ENCODE measurements around the gene DGCR6L.
"Not testable (repeated sequence)": the region's sequence is repeated elsewhere in the genome, so short reads cannot be mapped to it uniquely, and the experiment has no call there.

Gene DGCR6L

DNA sequence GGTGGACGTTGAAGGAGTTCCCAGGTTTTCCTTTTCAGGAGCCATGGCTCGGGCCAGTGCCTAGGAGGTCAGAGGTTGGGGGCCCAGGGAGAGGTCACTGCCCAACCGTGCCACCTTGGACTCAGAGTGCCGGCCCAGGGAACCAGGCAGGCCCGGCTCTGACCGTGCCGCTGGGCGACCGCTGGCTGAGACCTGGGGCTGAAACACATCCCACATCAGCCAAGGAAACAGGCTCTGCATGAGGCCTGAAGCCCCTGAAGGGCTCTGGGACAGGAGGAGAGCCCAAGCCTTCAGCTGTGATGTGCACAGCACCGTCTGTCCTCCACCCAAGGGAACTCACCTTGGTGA lies 29.8 kb downstream of the DGCR6L start:
- DNase-seq, result no peak

DNA sequence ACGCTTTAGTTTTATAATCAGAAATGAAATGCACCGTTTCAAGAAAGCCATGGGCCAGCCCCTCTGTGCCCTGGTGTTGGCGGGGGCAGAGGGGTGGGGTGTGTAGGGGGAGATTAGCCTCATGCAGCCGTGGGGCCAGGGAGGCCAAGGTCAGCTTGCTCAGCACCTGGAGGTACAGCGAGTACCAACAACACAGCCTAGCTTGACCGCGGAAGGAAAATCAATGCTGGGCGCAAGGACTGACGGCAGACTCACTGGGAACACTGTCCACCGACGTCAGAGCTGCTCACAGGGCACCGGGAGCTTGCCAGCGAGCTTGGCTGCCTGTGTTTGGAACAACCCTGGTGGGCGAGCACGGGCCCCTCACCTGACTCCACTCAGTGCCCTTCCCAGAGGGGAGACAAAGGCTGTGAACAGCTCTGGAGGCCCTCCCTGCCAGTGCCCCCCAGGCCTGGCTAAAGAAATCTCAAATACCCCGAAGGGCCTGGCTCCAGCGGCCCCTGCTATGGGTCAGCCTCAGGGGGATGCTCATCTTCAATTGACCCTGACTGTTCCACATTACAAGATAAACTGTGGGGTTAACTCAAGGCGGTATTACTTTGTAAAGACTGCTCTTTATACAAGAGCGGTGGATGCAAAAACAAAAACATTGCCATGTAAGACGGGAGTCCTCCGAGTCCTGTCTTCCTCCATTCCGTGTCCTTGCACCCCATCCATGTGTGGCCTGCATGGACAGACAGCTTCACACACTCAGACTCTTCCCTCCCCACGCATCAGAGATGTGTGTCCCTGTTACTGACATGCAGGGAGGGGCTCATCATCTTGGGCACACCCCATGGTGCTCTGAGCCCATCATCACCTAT lies 30.4 kb downstream of the DGCR6L start:
- DNase-seq, result not testable (repeated sequence)

DNA sequence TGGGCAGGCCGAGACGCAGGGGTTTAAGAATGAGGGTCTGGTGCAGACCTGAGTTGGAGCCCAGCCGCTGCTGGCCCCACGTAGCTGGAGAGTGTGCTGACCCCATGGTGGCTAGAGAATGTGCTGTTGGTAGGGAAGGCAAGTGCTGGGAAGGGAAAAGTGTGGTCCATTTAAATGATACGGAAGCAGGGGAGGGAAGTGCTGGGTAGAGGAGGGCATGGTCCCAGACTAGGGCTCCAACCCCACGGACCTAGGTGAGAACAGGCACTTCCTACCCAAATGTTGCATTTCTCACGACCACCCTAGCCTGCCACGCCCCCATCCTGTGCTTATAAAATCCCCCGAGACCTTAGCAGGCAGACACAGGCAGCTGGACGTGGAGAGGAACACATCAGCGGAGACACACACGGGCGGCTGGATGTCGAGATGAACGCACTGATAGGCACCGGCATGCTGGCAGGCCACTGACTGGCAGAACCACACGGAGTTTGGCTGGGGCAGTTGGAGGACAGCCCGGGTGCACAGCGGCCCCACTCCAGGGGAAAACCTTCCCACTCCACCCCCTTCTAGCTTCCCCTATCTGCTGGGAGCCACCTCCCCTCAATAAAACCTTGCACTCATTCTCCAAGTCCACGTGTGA lies 33.0 kb downstream of the DGCR6L start:
- DNase-seq, result not testable (repeated sequence)

DNA sequence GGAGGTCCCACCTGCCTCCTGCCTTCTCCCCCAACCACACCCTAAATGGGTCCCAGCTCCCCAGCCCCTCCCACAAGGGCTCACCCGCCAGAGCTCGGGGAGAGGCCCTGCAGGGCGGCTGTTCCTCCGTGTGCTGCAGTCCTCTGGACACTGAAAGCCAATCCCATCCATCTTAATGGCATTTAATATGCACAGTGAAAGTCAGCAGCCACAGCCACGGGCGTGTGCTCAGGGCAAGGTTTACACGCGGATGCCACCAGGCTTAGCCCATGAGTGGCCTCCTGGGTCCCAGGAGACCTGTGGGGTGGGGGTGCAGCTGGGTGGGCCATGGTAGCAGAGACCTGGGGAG lies 33.6 kb downstream of the DGCR6L start:
- not testable (repeated sequence) for DNase-seq

DNA sequence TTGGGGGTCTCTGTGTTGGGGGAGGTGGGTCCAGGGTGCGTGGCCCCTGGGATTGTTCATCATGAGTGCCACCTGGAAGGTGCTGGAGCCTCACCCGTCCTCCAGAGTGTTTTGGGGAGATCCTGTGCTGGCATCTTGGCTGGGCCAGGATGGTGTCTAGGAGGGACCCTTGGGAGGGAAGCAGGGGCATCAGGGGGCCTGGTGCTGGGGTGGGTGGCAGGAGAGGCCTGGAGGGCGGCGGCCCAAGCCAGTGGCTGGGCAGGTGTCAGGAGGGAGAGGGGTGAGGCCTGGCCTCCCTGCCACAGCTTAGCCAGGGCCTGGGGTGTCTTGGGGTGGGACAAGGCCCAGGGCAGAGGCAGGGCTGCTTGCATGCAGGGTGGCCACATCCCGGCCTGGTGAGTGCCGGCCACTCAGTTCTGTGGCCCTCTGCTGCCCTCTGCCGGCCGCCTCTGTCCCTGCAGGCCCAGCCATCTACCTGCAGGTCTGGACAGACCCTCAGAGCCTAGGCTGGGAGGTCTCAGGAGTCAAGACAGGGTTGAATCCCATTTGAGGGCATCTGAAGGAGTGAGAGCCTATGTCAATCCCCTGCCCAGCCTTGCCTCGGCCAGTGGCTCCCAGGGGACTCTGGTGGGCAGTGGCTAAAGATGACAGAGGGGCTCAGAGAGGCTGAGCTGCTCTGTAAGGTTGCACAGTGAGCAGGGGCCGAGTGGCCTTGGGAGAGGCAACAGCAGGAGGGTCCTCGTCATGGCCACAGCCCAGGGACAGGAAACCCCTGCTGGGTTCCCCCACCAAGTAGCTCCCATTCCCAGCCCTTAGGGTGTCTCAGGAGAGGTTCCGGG lies 34.2 kb downstream of the DGCR6L start:
- DNase-seq, result not testable (repeated sequence)

DNA sequence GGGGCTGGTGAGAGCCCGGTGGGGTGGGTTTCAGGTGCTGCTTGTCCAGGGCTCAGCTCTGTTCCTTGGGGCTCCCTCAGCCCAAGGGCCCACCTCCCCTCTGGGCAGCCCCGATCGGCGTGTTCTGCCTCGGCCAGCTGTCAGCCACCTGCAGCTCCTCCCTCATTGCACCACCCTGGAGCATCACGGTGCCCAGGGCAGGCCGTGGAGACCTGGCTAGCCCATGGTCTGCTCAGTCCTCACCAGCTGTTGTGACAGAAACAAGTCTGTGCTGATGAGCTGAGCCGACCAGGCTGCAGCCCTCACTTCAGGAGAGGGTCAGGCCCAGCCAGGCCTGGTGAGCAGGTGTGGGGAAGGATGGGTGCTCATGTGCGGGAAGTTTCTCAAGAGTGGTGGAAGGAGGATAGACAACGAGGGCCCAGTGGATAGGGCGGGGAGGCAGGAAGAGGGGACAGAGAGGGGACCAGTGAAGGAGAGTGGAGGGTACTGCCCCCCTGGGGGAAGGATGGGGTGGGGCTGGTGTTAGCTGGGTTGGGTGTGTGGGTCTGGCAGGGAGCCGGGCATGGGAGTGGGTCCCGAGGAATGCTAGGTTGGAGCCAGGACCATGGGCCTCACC lies 35.3 kb downstream of the DGCR6L start:
- no peak for DNase-seq

DNA sequence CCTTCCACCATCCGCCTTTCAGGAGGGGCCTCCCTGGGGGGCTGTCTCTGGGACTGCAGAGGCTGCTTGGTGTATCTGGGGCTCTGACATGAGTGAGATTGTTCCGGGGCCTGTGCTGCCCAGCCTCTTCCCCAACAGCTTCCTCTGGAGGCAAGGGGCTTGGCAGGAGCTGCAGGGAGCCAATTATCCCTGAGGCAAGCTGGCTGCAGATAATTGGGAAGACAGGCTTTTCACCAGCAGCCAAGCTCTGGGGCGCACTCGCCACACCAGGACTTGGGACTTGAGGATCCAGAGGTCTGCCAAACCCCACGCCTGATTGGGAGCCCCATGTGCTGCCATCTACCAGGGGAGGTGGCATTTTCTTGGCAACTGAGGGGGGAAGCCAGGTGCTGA lies 36.2 kb downstream of the DGCR6L start:
- DNase-seq, result no peak

DNA sequence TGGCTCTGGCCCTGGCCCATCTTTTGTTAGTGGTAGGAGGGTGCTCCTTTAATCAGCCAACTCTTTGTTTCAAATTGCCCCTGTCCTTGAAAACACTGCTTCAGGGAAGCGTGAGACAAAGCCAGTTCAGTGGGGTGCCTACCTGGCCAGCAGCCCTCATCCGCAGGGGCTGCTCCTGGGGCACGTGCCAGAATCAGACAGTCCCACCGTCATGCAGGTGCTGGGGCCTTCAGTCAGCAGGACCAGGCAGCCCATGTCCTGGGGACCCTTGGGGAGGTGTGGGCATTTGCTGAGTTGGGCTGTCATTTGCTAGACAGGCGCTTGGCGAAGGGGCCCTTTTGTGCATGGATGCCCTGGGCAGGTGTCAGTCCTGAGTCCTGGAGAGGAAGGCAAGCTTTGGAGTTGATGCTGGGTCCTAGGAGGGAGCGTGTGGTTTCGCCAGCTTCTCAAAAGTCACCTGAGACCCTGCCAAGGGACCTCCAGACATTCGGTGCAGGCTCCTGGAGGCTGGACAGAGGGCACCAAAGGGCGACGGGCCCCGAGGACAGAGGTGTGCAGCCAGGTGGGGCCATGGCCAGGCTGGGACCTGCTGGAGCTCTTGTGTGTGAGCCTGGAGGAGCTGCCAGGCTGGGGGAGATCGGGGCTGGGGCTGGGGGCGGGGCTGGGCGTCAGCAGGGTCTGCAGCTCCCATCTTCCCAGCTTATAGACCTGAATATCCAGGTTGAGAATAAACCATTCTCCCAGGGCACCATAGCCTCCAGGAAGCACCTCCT lies 36.8 kb downstream of the DGCR6L start:
- DNase-seq, result no peak

DNA sequence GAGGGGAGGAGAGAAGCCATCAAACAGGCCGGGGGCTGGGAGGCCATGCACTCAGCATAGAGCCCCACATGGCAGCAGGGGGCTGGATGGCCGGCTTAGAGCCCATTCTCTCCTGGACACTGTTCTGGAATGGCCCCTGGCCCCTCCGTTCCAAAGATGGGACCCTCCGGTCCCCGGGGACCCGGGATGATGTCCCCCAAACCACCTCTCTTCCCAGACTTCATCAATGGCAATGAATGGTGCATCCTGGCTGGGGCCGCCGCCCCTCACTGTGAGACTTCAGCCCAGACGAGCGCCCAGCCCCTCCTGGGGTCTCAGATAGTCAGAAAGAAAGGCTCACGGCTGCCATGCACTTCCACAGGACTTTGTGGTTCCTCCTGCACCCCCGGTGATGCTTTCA lies 38.0 kb downstream of the DGCR6L start:
- no peak for DNase-seq

DNA sequence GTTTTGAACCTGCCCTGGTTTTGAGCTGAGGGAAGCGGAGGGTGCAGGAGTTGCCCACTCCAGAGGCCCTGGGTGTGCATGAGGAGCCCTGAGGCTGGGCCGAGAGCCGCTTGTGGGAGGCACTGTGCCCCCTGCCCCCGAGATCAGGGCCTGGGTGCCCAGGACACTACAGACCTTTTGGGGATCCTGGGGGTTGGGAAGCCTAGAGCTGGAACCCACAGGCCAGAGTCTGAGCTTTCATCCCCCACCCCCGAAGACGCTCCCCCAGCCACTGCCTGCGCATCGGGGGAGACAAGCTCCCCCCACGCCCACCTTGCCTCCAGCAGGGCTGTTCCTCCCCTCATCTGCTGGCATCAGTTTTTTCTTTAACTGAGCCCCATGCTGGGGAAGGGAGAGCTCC lies 38.4 kb downstream of the DGCR6L start:
- DNase-seq, result not testable (repeated sequence)

DNA sequence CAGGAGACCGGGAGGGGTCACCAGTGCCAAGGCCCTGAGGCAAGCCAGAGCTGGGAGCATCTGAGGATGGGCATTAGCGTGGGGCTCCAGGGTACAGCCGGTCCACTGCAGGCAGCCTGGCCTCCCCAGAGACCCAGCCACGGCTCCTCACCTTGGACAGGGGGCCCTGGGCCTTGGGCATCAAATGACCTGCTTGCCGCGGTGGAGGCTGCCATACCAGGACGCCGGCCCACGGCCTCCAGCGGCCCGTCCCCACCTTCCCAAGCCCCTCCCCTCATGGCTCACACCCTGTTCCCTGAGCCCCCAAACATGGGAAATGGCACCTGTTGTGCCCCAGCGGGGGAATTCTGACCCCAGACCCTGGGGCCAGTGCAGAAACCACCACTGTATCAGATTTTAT lies 39.0 kb downstream of the DGCR6L start:
- DNase-seq, result no peak

DNA sequence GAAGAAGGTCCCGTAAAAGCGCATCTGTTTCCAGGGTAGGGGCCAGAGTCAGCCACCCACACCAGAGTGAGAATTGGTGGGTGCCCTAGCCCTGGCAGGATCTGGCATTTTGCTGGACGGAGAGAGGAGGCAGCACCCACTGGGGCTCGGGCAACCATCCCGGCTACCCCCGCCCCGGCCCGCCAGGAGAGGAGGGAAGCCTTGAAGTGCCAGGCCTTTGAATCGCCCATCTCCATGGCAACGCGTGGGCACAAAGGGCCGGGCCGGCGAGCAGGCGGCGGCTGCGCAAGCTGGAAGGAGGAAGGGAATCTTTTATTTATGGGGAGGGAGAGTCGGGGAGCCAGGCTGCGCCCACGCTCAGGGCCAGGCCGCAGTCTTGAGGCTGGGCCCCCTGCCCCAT lies 39.7 kb downstream of the DGCR6L start:
- DNase-seq, result not testable (repeated sequence)

DNA sequence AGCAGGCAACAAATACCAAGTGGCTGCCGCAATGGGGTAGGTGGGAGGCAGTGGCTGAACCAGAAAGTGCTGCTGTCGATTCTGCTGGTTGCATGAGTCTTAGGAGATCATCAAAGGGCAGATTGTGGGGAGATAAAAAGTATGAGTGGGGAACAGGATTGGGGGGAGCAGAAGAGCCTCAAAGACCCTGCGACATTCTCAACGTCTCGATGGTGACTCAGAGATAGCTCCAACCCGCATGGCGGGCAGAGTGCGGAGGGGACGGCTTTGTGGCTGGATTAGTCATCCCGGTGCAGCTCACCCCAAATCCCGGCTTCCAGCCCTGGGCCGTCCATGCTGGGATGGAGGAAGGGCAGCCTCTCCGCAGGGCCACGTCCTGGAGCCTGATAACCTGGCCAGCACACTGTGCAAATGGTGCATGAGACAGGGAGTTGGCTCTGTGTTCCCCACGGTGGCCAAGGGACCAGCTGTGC lies 40.2 kb downstream of the DGCR6L start:
- DNase-seq, result no peak

DNA sequence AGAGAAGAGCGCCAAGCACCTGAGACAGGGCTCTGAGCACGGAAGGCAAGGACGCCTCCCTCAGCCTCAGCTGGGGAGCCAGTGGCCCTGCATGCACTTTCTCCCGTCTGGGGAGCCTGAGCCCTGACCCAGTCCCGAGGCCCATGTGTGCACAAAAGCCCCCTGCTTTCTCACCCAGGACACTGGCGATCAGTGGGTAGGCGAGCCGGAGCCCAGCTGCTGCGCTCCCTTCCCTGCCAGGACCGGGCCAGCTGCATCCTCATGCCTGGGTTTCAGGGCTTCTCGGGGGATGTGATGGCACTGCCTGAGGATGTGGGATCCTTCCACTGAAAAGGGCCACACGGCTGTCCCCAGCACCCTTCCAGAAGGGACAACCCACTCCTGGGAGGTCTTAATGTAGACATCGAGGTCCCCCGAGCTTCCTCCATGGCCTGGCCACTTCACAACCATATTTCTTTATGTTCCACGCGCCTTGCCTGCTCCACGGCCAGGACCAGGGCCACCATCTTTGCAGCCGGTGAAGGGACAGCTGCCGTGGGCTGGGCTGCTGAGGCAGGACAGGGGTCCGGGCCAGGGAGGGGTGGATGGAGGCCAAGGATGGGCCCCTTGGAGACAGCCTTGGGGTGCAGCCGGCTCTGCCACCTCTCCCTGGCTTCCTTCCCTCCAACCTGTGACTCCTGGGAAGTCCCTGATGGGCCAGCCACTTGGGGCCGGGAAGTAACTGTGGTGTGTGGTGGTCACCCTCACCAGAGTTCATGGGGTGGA lies 41.0 kb downstream of the DGCR6L start:
- DNase-seq, result not testable (repeated sequence)

DNA sequence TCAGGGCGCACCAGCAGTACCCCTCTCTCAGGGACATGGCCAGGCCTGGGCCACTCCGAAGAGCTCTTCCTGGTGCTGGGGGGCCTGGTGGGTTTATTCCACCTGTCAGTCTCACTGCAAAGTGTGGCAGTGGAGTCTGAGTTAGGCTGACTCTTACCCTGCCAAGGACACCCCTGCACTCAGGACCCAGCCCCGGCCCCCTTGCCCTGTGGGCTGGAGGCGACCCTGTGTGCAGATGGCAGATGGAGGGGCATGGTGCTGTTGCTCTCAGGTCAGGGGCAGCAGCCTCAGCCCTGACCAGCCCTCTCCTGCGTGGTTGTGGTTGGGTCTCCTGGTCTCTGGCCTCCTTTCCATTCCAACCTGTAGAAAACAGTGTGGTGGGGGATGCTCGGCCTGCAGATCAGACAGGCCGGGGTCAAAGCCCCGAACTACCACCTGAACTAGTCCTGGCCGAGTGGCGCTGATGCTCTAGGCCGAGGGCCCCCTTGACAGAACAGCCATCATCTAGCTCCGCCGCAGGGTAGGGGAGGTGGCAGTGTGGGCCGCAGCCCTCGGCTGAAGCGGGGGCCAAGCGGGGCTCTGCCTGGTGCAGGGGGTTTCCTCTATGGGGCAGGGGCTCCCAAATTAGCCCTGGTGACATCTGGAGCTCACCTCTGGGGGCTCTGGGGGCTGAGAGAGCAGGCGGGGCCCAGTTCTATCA lies 41.8 kb downstream of the DGCR6L start:
- DNase-seq, result not testable (repeated sequence)

DNA sequence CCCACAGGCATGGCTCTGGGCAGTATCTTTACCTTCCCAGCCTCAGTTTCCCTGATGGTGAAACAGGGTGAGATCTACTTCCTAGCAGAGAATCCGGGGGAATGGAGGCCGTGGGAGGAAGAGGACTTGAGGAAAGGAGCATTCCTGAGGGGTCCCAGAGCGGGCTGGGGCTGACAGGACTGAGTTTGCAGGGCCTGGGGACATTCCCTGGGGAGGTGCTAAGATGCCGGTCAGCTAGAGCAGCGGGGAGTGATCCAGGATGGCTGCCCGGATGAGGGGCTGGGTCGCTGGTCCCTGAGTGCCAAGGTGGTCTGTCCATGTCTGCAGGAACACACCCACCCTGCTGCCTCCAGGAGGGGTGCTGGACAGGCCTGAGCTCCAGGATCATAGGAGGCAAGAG lies 43.4 kb downstream of the DGCR6L start:
- no peak for DNase-seq

DNA sequence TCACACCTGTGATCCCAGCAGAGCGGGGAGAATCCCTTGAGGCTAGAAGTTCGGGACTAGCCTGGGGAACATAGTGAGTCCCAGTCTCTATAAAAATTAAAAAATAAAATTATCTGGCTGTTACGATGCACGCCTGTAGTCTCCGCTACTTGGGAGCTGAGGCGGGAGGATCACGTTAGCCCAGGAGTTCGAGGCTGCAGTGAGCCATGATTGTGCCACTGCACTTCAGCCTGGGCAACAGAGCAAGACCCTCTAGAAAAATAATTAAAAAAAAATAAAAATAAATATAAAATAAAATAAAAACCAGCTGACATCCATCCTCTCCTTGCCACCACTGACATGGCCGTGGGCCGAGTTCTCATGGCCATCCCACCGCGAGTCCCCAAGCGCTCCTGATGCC lies 44.0 kb downstream of the DGCR6L start:
- no peak for DNase-seq

DNA sequence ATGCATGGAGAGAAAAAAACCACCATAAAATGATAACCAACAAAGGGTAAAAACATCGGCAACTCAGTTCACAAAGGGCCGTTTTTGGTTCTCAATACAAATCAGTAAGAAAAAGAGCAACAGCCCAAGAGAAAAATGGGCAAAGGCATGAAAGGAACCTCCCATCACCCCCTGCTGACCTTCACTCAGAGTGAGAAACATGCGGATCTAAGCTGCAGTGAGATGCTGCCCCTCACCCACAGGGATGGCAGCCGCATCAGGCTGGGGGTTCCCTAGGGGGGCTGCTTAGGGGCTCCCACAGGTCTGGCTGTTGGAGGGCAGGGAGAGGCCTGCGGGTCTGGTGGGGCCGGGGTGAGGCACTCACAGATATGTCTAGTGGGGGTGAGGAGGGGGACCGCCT lies 44.5 kb downstream of the DGCR6L start:
- DNase-seq, result not testable (repeated sequence)

DNA sequence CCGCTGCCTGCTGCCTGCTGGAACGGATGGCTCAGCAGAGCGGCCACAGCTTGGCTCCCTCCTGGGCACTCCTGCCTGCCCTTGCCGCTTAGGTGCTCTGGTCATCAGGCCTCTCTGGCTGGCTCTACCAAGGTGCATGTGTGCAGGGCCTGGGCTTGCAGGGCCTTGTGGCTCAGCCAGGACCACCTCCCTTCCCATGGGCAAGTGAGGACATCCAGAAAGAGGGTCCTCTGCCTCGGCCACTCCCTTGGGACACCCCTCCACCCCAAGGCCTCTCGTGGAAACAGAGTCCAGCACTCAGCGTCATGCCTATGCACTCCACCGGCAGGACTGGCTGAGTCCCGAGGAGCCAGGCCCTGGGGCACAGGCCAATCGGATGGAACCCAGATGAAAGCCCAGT lies 45.5 kb downstream of the DGCR6L start:
- DNase-seq, result not testable (repeated sequence)

DNA sequence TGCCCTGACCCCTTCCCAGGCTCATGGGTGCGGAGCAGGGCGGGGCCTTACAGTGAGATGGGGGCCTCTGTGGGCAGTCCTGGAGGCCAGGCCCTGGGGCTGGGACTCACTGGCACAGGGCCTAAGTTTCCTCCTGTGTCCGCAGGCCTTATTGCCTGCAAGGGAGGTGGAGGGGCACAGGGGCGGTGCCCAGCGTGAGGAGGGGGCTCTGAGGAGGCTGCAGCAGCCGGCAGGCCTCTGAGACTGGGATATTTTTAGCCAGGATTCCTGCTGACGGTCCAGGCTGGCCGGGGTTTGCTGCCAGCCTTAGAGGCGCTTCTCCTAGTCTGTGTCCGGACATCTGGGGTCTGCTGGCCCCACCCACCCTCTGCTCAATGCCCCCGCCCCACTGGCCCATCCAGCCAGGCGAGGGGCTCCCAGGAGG lies 46.1 kb downstream of the DGCR6L start:
- no peak for DNase-seq

DNA sequence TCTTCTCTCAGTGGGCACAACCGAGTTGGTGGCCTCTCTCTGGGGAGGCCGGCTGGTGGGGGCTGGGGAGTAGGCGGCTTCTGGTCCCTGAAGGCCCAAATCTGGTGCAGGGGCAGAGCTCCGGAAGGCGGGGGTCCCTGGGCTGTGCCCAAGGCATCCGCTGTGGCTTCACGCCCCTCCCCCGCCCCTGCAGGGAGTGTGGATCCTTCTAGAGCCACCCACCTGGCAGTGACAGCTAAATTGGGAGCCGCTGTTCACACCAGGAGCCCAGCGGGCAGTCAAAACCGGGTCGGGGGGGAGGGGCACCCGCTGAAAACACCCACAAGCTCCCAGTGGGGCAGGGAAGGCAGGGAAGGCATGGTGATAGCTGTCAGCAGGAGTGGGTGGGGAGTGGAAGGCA lies 47.2 kb downstream of the DGCR6L start:
- DNase-seq, result no peak
